OCI-LY7 (cell line): ENCODE results near the gene GREB1. TPM values are rescaled to one million over a fixed set of nuclear protein-coding genes. Genes with fewer than 3 reads are reported as not detected.

Experiments
- BruUV-seq: library from RNA; stranded (reverse); fragments of 400-500 nt; replicated peaks from 2 replicates; lab custom pipeline; 2021; lab: Mats Ljungman, UMichigan
- CTCF ChIA-PET: fragments of 300-600 bp; sonication (Branson Sonifier 250); formaldehyde crosslinking; loops from one replicate; lab custom pipeline; 2022; ENCODE audit warnings: antibody characterized with exemption; ENCODE audit not compliant: unreplicated experiment; lab: Charles Lee
- POLR2A ChIA-PET: fragments of 300-600 bp; sonication (Branson Sonifier 250); formaldehyde crosslinking; loops from one replicate; lab custom pipeline; 2022; ENCODE audit warnings: antibody characterized with exemption; lab: Charles Lee
- DNase-seq: peaks from one replicate; pipeline ENCODE4 v3.0.0-alpha.2; 2015; ENCODE audit warnings: low spot score
- H2AFZ ChIP-seq: fragments of 200-600 bp; sonication (generic), shearing (Covaris generic); 2 replicates; pipeline ENCODE4 v1.6.1; 2014; ENCODE audit warnings: mild to moderate bottlenecking, antibody characterized with exemption, low read length, moderate library complexity
- H3K27ac ChIP-seq: fragments of 200-600 bp; sonication (generic); 2 replicates; pipeline ENCODE4 v1.5.1; 2014; ENCODE audit warnings: mixed run types, low read depth, mild to moderate bottlenecking, moderate library complexity, low read length, inconsistent platforms; ENCODE audit not compliant: poor library complexity, severe bottlenecking
- H3K36me3 ChIP-seq: fragments of 200-600 bp; sonication (generic); 2 replicates; pipeline ENCODE4 v1.6.1; 2014; ENCODE audit warnings: mild to moderate bottlenecking, antibody characterized with exemption, low read length, moderate library complexity, mixed read lengths; ENCODE audit not compliant: insufficient read depth
- H3K4me1 ChIP-seq: fragments of 200-600 bp; sonication (generic); 2 replicates; pipeline ENCODE4 v1.5.1; 2014; ENCODE audit warnings: mild to moderate bottlenecking, low read length; ENCODE audit not compliant: insufficient read depth, poor library complexity, severe bottlenecking
- H3K4me2 ChIP-seq: fragments of 200-600 bp; sonication (generic); 2 replicates; pipeline ENCODE4 v1.6.1; 2014; ENCODE audit warnings: mild to moderate bottlenecking, low read length
- H3K4me3 ChIP-seq: fragments of 200-600 bp; sonication (generic); 2 replicates; pipeline ENCODE4 v1.5.1; 2014; ENCODE audit warnings: mild to moderate bottlenecking, low read depth, low read length; ENCODE audit not compliant: poor library complexity, severe bottlenecking
- H3K79me2 ChIP-seq: fragments of 200-600 bp; sonication (generic); 2 replicates; pipeline ENCODE4 v1.6.1; 2016; ENCODE audit warnings: low read depth, mild to moderate bottlenecking, low read length, moderate library complexity, mixed read lengths; ENCODE audit not compliant: insufficient read depth
- H3K9me2 ChIP-seq: fragments of 200-600 bp; sonication (generic); 2 replicates; pipeline ENCODE4 v1.6.1; 2016; ENCODE audit warnings: mild to moderate bottlenecking, low read length, mixed read lengths; ENCODE audit not compliant: insufficient read depth
- H3K9me3 ChIP-seq: fragments of 200-600 bp; sonication (generic); 2 replicates; pipeline ENCODE4 v1.6.1; 2014; ENCODE audit warnings: mild to moderate bottlenecking, mixed run types, low read length, mixed read lengths
- H4K20me1 ChIP-seq: fragments of 200-600 bp; sonication (generic); 2 replicates; pipeline ENCODE4 v1.6.1; 2014; ENCODE audit warnings: mild to moderate bottlenecking, antibody characterized with exemption, low read length, moderate library complexity, mixed read lengths; ENCODE audit not compliant: insufficient read depth
- CTCF ChIP-seq: fragments of 200-600 bp; sonication (generic); conservative IDR thresholded peaks from 2 replicates; pipeline ENCODE4 v1.5.1; 2014; ENCODE audit warnings: mild to moderate bottlenecking, antibody characterized with exemption, low read length, moderate library complexity, mixed read lengths
- EZH2phosphoT487 ChIP-seq: fragments of 200-600 bp; sonication (generic); IDR thresholded peaks from 2 replicates; pipeline ENCODE4 v1.6.1; 2018; ENCODE audit warnings: low read depth, borderline replicate concordance, mild to moderate bottlenecking, mixed run types, antibody characterized with exemption, low read length, moderate library complexity, mixed read lengths
- intact Hi-C: fragments of 100-400 bp; cut with micrococcal nuclease; formaldehyde crosslinking; loops from one replicate; pipeline ENCODE4 v1.10.0; 2022; ENCODE audit not compliant: unreplicated experiment
- total RNA-seq, 2 experiments: library from RNA; depleted of rRNA in 1 of 2; stranded (reverse); fragments of >200 nt in 1 of 2; shearing (Covaris generic) in 1 of 2; gene quantifications; 2 replicates each; pipeline ENCODE4 v1.2.3, GENCODE V29; 2014 to 2022

GREB1 gene
- total RNA-seq, 2 experiments from 2014 or later: 3.5 to 8.4 TPM

GRCh38 chr2:11676640-11677039, 142.8 kb downstream of the GREB1 start:
- Histone ChIP-seq H3K9me2 (no peaks in the 10 kb centered on the region), H2AFZ (no peak overlapping the region), H3K4me1 (peaks cover 4% of the 10 kb centered on the region), H3K27ac (no peak overlapping the region), H3K4me3 (no peak overlapping the region), H3K4me2 (no peak overlapping the region), H3K79me2 (no peaks in the 10 kb centered on the region), H4K20me1 (no peaks in the 10 kb centered on the region), H3K36me3 (no peaks in the 10 kb centered on the region), H3K9me3 (no peaks in the 10 kb centered on the region)
- no peak for DNase-seq
- POLR2A ChIA-PET: interaction anchor here (1.1 kb wide), 1 partner anchor 12 kb away, joined by 3 read pairs; no protein-coding TSS in a partner anchor
- CTCF ChIA-PET: no interaction called here
- TF ChIP-seq CTCF: no peak
- no peak for TF ChIP-seq EZH2phosphoT487
- no TSS peak for BruUV-seq
- intact Hi-C loops: no loop called here

- H3K27ac ChIP-seq: no peak overlapping the region
- H3K4me3 ChIP-seq: no peak overlapping the region
- no peak overlapping the region for H2AFZ ChIP-seq
- H3K9me2 ChIP-seq: no peaks in the 10 kb centered on the region
- intact Hi-C loops: no loop called here
- TF ChIP-seq CTCF: no peak
- no peak for TF ChIP-seq EZH2phosphoT487
- H3K9me3 ChIP-seq: no peaks in the 10 kb centered on the region
- ChIA-PET POLR2A (interaction anchor here (1.1 kb wide), 1 partner anchor 13 kb away, joined by 3 read pairs; no protein-coding TSS in a partner anchor), CTCF (no interaction called here)
- no peak overlapping the region for H3K4me2 ChIP-seq
- no TSS peak for BruUV-seq
- no peaks in the 10 kb centered on the region for H4K20me1 ChIP-seq
- H3K36me3 ChIP-seq: no peaks in the 10 kb centered on the region
- H3K4me1 ChIP-seq: peaks cover 4% of the 10 kb centered on the region
- H3K79me2 ChIP-seq: no peaks in the 10 kb centered on the region
- no peak for DNase-seq
Observed at GRCh38 chr2:11677136-11678055, 143.6 kb downstream of the GREB1 start.
